IMR-90 (cell line): ENCODE measurements around the gene GAL3ST2. TPM values are rescaled to one million over a fixed set of nuclear protein-coding genes. Genes with fewer than 3 reads are reported as not detected.
"Not testable (repeated sequence)": the region's sequence is repeated elsewhere in the genome, so short reads cannot be mapped to it uniquely, and the experiment has no call there.

Experiments
- ATAC-seq: fragments of 200-7000 bp; cut with Tn5 transposase; 2 replicates; pipeline ENCODE4 v1.9.1; 2020; ENCODE audit warnings: low read depth, mild to moderate bottlenecking, moderate library complexity
- BruUV-seq: library from RNA; stranded (reverse); fragments of 400-500 nt; replicated peaks from 2 replicates; lab custom pipeline; 2021; lab: Mats Ljungman, UMichigan
- CTCF ChIA-PET: fragments of 300-600 bp; formaldehyde crosslinking; extraction: SDS; loops from one replicate; lab custom pipeline; 2021; ENCODE audit warnings: antibody characterized with exemption; lab: Yijun Ruan, JAX
- POLR2A ChIA-PET: fragments of 300-600 bp; sonication (Branson Sonifier 250); formaldehyde crosslinking; loops from one replicate; lab custom pipeline; 2022; ENCODE audit warnings: antibody characterized with exemption; ENCODE audit not compliant: unreplicated experiment; lab: Charles Lee
- DNase-seq: peaks from one replicate; pipeline ENCODE4 v3.0.0; 2013
- H2AFZ ChIP-seq: replicated peaks from 2 replicates; pipeline ENCODE3; 2013; ENCODE audit warnings: low read length, mild to moderate bottlenecking; ENCODE audit not compliant: poor library complexity
- H2AK5ac ChIP-seq: 2 replicates; pipeline ENCODE4 v1.6.1; 2013; ENCODE audit warnings: low read depth, low read length, inconsistent platforms
- H2AK9ac ChIP-seq: replicated peaks from 2 replicates; pipeline ENCODE3; 2013; ENCODE audit warnings: mild to moderate bottlenecking, low read depth, low read length, moderate library complexity; ENCODE audit not compliant: poor library complexity
- H2BK120ac ChIP-seq: 2 replicates; pipeline ENCODE4 v1.6.1; 2013; ENCODE audit warnings: low read depth, low read length, inconsistent platforms
- H2BK15ac ChIP-seq: 3 replicates; pipeline ENCODE4 v1.6.1; 2013; ENCODE audit warnings: low read depth, low read length, inconsistent platforms
- H2BK20ac ChIP-seq: 2 replicates; pipeline ENCODE4 v1.6.1; 2013; ENCODE audit warnings: low read depth, mild to moderate bottlenecking, inconsistent platforms, low read length, moderate library complexity
- H2BK5ac ChIP-seq: 2 replicates; pipeline ENCODE4 v1.6.1; 2013; ENCODE audit warnings: mild to moderate bottlenecking, low read depth, low read length, inconsistent platforms; ENCODE audit not compliant: poor library complexity, severe bottlenecking
- H3K14ac ChIP-seq: replicated peaks from 2 replicates; pipeline ENCODE4 v1.6.1; 2013; ENCODE audit warnings: low read depth, low read length, inconsistent platforms
- H3K18ac ChIP-seq: 2 replicates; pipeline ENCODE4 v1.6.1; 2013; ENCODE audit warnings: low read depth, low read length, control low read depth
- H3K23ac ChIP-seq: 2 replicates; pipeline ENCODE4 v1.6.1; 2013; ENCODE audit warnings: low read depth, low read length, inconsistent platforms
- H3K27ac ChIP-seq: 2 replicates; pipeline ENCODE4 v1.5.1; 2013; ENCODE audit warnings: mild to moderate bottlenecking, control low read depth, low read length; ENCODE audit not compliant: insufficient read depth
- H3K27me3 ChIP-seq: 2 replicates; pipeline ENCODE4 v1.6.1; 2013; ENCODE audit warnings: low read length; ENCODE audit not compliant: control insufficient read depth, insufficient read depth
- H3K36me3 ChIP-seq: 2 replicates; pipeline ENCODE4 v1.6.1; 2013; ENCODE audit warnings: low read length, mixed read lengths; ENCODE audit not compliant: control insufficient read depth, insufficient read depth
- H3K4ac ChIP-seq: 2 replicates; pipeline ENCODE4 v1.6.1; 2013; ENCODE audit warnings: low read depth, low read length, inconsistent platforms
- H3K4me1 ChIP-seq: 2 replicates; pipeline ENCODE4 v1.6.1; 2013; ENCODE audit warnings: low read length, mixed read lengths; ENCODE audit not compliant: control insufficient read depth, insufficient read depth
- H3K4me2 ChIP-seq: 2 replicates; pipeline ENCODE4 v1.6.1; 2013; ENCODE audit warnings: low read depth, mild to moderate bottlenecking, control low read depth, low read length, moderate library complexity
- H3K4me3 ChIP-seq: 2 replicates; pipeline ENCODE4 v1.5.1; 2013; ENCODE audit warnings: low read depth, mild to moderate bottlenecking, control low read depth, low read length, moderate library complexity; ENCODE audit not compliant: insufficient read depth
- H3K56ac ChIP-seq: 2 replicates; pipeline ENCODE4 v1.6.1; 2013; ENCODE audit warnings: low read length, inconsistent platforms; ENCODE audit not compliant: insufficient read depth; ENCODE audit errors: extremely low read depth
- H3K79me1 ChIP-seq, 2 experiments: 2 replicates each; pipeline ENCODE4 v1.6.1; 2013; ENCODE audit warnings: low read length in 2 of 2, inconsistent platforms in 1 of 2, low read depth in 1 of 2
- H3K9ac ChIP-seq: 2 replicates; pipeline ENCODE4 v1.6.1; 2013; ENCODE audit warnings: low read depth, low read length, control low read depth
- H3K9me1 ChIP-seq: 2 replicates; pipeline ENCODE4 v1.6.1; 2013; ENCODE audit warnings: low read length, inconsistent platforms; ENCODE audit not compliant: insufficient read depth
- H3K9me3 ChIP-seq: 2 replicates; pipeline ENCODE4 v1.6.1; 2013; ENCODE audit warnings: low read length; ENCODE audit not compliant: control insufficient read depth, insufficient read depth
- H4K20me1 ChIP-seq: 2 replicates; pipeline ENCODE4 v1.6.1; 2013; ENCODE audit warnings: low read length, inconsistent platforms; ENCODE audit not compliant: insufficient read depth
- H4K5ac ChIP-seq: 2 replicates; pipeline ENCODE4 v1.6.1; 2013; ENCODE audit warnings: mild to moderate bottlenecking, low read depth, low read length, control low read depth
- H4K8ac ChIP-seq, 2 experiments: 2 replicates each; pipeline ENCODE4 v1.6.1; 2013; ENCODE audit warnings: low read depth in 2 of 2, low read length in 2 of 2, control low read depth in 1 of 2, inconsistent platforms in 1 of 2
- H4K91ac ChIP-seq: 2 replicates; pipeline ENCODE4 v1.6.1; 2013; ENCODE audit warnings: low read depth, low read length, inconsistent platforms; ENCODE audit not compliant: insufficient read depth
- WGBS, 2 experiments: methylation state at CpG; one replicate each; pipeline versions ENCODE4 v1.1.5 to v1.1.7; 2013; ENCODE audit warnings: missing lambda C conversion rate in 2 of 2; ENCODE audit not compliant: insufficient read length in 1 of 2; ENCODE audit errors: extremely low coverage in 2 of 2; 5-methylcytosine and 5-hydroxymethylcytosine counted together
- dilution Hi-C: fragments of 300-500 bp; cut with HindIII; formaldehyde crosslinking; loops from one replicate; pipeline ENCODE4 v1.14.3; 2018; ENCODE audit warnings: low sequenced_read_pairs; ENCODE audit not compliant: unreplicated experiment
- in situ Hi-C: fragments of 300-500 bp; cut with MboI; formaldehyde crosslinking; loops from 3 replicates; pipeline ENCODE4 v1.14.3; 2019; ENCODE audit warnings: low sequenced_read_pairs, inconsistent platforms, mixed read lengths
- intact Hi-C: fragments of 100-400 bp; cut with micrococcal nuclease; formaldehyde crosslinking; loops from 2 replicates; pipeline ENCODE4 v1.10.0; 2022
- polyA plus RNA-seq, 3 experiments: library from polyadenylated mRNA; depleted of rRNA; stranded (reverse); fragments of >200 nt; gene quantifications; 2 replicates each; pipeline ENCODE4 v1.2.3, GENCODE V29; 2012; ENCODE audit warnings: low replicate concordance in 1 of 3
- total RNA-seq: library from RNA; depleted of rRNA; stranded (reverse); fragments of >200 nt; gene quantifications from 2 replicates; pipeline ENCODE4 v1.2.3, GENCODE V29; 2012

Gene GAL3ST2
- total and polyA plus RNA-seq, 2 of the 4 experiments (the other 2 are of a cell fraction) = 0.07 TPM; not detected in 1

DNA sequence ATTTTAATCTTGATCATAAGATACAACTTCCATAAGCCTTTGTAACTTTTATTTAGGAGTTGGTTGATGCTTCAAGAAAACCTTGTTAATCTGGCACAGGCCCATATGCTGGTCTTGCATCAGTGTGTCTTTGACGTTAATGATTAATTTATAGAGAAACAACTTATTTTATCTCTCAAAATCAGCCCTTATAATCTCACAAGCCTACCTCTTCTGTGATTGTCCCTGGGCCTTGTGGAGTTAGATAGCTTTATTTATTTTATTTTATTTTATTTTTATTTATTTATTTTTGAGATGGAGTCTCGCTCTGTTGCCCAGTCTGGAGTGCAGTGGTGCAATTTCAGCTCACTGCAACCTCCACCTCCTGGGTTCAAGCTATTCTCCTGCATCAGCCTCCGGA, 5.4 kb downstream of the GAL3ST2 start:
- H2BK120ac ChIP-seq, H3K9me1 ChIP-seq, H3K4ac ChIP-seq, intact Hi-C loops, H3K4me1 ChIP-seq, DNase-seq, H4K91ac ChIP-seq, H3K4me2 ChIP-seq, H3K9me3 ChIP-seq, H2AK5ac ChIP-seq, H4K5ac ChIP-seq, H3K56ac ChIP-seq, H3K27me3 ChIP-seq, H2AK9ac ChIP-seq, H4K20me1 ChIP-seq, H3K27ac ChIP-seq, POLR2A ChIA-PET, H3K14ac ChIP-seq, H3K4me3 ChIP-seq, H2AFZ ChIP-seq, dilution Hi-C loops, BruUV-seq, in situ Hi-C loops, H3K18ac ChIP-seq, H3K23ac ChIP-seq, H4K8ac ChIP-seq, ATAC-seq, H3K36me3 ChIP-seq, H3K9ac ChIP-seq, H3K79me1 ChIP-seq, H2BK15ac ChIP-seq, H2BK5ac ChIP-seq, H2BK20ac ChIP-seq: not testable (repeated sequence)
- CTCF ChIA-PET = interaction anchor here (0.6 kb wide), 1 partner anchor 48 kb away, joined by 3 read pairs; the partner anchor contains the start of gene D2HGDH
- WGBS, 2 experiments = no CpG with 5 or more reads among the region's 3 CpGs
